Head of caudate nucleus (tissue), 42 donors: ENCODE data around the gene MRPL34.

Experiments used
- DNase-seq, 42 donors: peaks; one replicate each; pipeline versions ENCODE4 v3.0.0 to v3.0.0-alpha.2; 2020 to 2021; ENCODE audit warnings: mixed read lengths in 7 of 42
- intact Hi-C: fragments of 100-400 bp; cut with DNase I; formaldehyde crosslinking; loops from one replicate; pipeline ENCODE4 v1.15.0; 2022

MRPL34 gene

DNA sequence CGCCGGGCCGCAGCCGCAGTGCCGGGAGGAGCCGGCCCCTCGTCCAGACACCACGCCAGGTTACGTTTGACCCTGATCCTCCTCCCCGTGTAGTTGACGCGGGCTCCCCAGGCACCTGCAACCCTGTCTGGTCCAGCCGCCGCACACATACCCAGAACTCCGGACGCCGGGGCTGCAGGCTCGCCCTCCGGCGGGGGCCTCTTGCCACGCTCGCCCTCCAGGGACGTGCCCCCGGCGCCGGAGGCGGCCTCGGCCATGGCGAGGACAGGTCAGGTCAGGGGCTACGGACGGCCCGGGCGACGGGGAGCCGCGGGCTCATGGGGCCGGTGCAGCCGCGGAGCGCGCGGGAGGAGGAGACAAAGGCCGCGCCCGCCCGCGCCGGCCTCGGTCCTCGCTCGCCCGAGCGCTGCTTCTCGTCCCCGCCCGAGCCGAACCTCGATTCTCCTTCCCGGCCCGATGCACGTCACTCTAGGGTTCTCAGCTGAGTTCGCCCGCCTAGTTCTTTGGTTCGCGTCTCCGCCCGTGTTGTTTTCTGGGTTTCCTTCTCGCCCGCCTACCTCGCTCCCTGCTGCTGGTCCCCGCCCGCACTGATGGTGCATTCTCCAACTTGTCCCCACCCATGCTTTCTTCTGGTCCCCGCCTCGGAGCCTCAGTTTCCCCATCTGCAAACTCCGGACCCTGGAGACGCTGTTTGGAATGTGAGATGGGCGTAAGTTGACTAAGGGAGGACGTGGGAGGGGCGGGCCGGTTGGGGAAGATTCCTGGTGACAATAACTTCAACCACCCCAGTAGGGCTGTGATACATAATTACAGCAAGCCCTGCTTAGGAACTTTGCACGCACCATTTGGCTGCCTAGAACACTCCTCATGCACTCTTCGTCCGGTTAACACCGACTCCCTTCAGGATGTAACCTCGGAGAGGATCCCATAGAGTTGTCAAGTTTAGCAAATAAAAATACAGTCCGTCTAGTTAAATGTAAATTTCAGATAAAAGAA is 29.0 kb downstream of the MRPL34 start, which contains the start of gene ANO8:
Gene ANO8 (minus strand): TSS at position 442 of the 996 bp plus-strand sequence. CDS start 185 bp downstream, at position 257.
- peak; percentile 91 to 100 (median 98) for DNase-seq
- intact Hi-C loops: no loop called here

DNA sequence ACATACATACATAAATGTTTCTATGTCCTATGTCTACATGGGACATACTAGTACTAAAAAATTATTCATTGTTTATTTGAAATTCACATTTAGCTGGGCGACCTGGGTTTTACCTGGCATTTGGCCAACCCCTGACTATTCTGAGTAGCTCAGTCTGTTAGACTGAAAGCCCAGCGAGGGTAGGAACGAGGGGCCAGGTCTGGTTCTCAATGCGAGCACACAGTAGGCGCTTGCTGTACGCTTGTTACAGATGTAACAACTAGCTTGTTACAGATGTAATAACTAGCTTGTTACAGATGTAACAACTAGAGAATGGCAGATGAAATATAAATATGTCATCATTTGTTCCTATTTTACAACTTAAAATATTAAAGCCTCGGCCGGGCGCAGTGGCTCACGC is 29.9 kb downstream of the MRPL34 start:
- peak in 1 of 42 donors; percentile 53 for DNase-seq

DNA sequence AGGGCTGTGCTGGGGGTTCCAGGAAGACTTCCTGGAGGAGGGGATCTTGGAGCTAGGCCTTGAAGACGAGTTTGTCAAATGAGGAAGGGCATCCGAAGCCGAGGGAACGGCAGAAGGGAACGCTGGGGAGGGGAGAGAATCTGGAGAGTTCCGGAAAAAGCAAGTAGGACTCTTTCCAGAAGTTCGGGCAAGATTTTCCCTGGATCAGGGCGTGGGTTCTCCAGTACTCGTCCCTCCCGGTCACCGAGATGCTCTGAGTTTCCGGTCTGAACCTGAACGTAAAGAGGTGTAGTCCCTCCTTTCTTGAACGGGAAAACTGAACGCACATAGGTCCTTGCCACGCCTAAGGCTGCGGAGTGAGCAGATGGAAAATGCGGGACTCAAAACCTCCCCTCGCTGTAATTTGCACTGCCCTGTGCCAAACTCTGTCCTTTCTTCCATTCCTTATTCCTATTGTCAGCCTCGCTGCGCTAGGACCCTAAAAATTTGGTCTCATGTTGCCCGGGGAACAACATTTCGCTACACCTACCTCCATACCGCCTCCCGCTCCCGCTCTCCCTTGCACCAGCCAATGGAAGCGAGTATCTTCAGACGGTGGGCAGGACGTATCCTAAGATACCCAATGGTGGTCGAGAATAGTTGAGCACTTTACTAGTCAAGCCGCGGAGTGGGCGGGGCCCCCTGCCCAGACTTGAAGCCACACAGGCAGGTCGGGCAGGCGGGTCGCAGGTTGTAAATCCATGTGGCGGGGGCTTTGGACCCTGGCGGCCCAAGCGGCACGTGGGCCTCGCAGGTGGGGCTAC is 31.4 kb downstream of the MRPL34 start, which contains the start of gene GTPBP3:
Gene GTPBP3 (plus strand): TSS at position 682 of the 803 bp plus-strand sequence. CDS start 59 bp downstream, at position 741.
- intact Hi-C loops: no loop called here

More for the DNA sequence above, 29.9 kb downstream of the MRPL34 start:
- intact Hi-C loops: no loop called here

DNA sequence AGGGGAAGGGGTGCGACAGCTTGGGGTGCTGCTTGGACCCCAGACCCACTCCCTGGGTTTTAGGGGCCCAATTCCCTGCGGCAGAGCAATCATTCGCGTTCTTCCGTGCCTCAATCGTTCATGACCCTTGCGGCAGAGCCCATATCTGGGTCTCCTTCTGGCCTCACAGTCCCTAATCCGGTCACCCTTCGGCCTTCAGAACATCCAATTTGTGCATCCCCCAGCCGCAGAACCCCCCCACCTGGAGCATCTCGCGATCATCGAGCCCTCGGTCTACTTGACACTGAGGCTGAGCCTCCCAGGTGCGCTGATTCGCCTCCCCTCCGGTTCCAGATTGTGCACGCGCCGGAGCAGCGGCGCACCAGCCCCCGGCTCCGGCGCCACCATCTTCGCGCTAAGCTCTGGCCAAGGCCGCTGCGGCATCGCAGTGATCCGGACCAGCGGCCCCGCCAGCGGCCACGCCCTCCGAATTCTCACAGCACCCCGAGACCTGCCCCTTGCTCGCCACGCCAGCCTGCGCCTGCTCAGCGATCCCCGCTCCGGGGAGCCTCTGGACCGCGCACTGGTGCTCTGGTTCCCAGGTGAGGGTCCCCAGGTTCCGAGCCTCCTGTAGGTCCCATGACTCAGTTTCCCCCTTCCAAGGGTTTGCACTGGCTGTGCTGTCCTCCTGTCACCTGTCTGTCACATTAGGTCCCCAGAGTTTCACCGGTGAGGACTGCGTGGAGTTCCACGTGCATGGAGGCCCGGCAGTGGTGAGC is 32.2 kb downstream of the MRPL34 start:
- peak in 15 of 42 donors; percentile 16 to 49 (median 34) for DNase-seq
- intact Hi-C loops: no loop called here

More for the DNA sequence above, 31.4 kb downstream of the MRPL34 start, which contains the start of gene GTPBP3:
- peak; percentile 91 to 100 (median 98) for DNase-seq

DNA sequence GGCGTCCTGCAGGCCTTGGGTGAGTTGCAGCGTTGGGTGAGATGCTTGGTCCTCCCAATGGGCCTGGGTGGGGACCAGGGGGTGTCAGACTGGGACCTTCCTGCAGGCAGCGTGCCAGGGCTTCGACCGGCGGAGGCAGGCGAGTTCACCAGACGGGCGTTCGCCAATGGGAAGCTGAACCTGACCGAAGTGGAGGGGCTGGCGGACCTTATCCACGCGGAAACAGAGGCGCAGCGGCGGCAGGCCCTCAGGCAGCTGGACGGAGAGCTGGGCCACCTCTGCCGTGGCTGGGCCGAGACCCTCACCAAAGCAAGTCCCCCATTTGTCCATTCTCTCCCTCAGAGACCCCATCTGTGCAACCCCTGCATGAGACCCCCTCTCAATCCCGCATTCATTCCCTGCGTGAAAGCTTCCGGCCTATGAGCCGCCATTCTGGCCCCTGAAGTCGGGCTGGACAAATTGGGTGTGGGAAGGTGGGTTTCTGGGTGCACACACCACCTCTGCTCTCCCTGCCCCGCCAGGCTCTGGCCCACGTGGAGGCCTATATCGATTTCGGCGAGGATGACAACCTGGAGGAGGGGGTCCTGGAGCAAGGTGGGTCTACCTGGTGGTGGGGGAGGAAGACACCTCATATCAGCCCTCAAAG is 32.9 kb downstream of the MRPL34 start:
- intact Hi-C loops: no loop called here
- no peak for DNase-seq

DNA sequence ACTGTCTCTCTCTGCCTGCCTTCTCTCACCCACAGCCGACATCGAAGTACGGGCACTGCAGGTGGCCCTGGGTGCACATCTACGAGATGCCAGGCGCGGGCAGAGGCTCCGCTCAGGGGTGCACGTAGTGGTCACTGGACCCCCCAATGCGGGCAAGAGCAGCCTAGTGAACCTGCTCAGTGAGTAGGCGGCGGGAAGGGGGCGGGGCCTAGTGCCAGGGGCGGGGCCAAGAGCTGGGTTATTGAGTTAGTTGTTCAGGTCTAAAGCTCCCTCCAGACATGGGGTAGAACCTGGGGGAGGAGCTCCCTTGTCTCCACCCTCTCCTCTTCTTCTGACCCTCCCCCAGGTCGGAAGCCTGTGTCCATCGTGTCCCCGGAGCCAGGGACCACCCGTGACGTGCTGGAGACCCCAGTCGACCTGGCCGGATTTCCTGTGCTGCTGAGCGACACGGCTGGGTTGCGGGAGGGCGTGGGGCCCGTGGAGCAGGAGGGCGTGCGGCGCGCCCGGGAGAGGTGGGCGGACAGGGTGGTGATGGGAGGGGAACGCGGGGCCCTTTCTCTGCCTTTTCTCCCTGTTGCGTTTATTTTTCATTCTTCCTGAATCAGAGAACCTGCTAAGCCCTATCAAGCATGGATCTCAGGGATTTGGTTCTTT is 33.5 kb downstream of the MRPL34 start:
- DNase-seq: peak in 22 of 42 donors; percentile 28 to 71 (median 56)
- intact Hi-C loops: no loop called here

DNA sequence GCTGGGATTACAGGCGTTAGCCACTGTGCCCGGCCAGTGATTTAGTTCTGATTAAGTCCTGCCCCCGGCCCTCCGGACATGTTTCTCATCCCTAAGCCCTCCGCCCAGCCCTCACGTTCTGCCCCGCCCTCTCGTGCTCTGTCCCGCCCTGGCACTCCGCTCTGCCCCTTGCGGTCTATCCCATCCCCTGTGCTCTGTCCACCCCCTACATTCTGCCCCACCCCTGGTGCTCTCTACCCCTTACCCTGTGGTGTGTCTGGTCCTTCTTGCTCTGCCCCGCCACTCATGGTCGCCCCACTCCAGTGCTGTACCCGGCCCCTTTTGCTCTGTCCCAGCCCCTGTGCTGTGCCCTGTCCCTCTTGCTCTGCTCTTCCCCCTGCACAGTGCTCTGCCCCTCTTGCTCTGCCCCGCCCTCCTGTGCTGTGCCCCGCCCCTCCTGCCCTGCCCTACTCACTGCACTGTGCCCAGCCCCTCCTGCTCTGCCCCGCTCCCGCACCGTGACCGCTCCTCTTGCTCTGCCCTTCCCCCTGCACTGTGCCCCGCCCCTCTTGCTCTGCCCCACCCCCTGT is 34.7 kb downstream of the MRPL34 start:
- DNase-seq: no peak
- intact Hi-C loops: no loop called here

DNA sequence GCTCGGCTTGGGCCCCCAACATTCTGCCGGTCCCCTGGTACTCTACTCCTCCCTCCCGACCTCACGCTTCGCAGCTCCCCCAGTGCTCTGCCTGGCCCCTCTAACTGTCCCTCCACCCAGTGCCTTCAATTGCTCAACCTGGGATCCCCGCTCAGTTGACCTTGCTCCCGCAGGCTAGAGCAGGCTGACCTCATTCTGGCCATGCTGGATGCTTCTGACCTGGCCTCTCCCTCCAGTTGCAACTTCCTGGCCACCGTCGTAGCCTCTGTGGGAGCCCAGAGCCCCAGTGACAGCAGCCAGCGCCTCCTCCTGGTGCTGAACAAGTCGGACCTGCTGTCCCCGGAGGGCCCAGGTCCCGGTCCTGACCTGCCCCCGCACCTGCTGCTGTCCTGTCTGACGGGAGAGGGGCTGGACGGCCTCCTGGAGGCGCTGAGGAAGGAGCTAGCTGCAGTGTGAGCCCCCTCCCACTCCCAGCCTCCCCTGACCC is 35.2 kb downstream of the MRPL34 start:
- DNase-seq: no peak
- intact Hi-C loops: no loop called here

DNA sequence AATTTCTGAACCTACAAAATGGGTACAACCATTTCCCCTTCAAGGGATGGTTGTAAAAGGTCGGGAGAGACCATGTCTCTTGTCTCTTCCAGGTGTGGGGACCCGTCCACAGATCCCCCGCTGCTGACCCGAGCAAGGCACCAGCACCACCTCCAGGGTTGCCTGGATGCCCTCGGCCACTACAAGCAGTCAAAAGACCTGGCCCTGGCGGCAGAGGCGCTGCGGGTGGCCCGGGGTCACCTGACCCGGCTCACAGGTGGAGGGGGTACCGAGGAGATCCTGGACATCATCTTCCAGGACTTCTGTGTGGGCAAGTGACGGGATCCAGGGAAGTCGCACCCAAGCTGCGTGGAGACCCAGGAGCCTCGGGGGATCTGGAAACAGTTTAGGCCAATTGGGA is 35.7 kb downstream of the MRPL34 start:
- no peak for DNase-seq
- intact Hi-C loops: no loop called here

DNA sequence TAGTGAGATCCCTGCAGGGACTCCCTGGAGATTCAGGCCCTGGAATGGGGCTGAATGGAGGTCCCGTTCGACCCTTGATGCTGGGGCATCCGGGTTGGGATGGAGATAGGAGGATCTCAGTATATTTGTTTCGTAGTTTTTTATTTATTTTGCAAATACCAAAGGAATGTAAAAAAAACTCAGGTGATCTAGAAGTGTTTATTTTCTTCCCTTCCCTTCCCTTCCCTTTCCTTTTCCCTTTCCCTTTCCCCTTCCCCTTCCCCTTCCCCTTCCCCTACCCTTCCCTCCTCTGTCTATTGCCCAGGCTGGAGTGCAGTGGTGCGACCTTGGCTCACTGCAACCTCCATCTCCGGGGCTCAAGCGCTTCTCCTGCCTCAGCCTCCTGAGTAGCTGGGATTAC is 36.2 kb downstream of the MRPL34 start:
- intact Hi-C loops: no loop called here
- DNase-seq: no peak

DNA sequence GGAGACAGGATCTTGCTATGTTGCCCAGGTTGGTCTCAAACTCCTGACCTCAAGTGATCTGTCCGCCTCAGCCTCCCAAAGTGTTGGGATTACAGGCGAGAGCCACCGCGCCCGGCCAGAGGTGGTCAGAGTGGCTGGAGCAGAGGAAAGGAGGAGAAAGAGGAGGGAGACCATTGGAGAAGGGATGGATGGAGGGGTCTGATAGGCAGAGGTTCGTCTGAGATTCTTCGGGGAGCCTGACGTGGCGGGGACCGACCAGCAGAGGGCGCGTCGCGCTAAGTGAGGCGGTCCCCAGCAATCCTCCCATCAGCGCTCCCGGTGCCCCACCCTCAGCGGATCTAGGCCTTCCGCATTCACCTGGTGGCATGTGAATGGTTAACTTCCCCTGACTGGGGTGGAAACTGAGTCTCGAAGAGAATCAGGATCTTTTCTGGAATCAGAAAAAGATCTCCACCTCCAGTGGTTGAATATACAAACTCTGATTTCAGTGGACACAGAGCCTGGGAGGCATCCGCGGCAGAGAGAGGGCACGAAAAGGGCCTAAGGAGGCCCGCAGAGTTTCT is 40.5 kb downstream of the MRPL34 start:
- intact Hi-C loops: loop anchor here (5.0 kb wide), 1 partner anchor 41 kb away; no protein-coding TSS in a partner anchor

DNA sequence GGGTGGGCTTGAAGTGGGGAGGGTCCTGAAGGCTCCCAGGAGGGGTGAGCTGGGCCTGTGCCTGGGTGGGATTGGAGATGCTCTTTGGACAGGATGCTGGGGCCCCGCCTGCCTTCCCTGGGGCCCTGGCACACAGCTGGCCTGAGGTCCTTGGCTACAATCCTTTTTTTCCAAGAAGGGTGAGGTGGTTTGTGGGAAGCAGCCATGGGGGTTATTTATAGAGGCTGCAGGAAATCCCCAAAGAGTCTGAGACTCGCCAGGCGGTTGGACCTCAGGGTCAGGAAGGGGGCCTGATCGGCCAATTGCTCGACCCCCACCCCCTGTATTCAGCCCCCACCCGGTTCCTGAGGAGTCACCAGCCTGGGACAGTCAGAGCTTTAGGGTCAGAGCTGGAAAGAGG is 41.7 kb downstream of the MRPL34 start:
- DNase-seq: no peak
- intact Hi-C loops: loop anchor here (5.0 kb wide), 1 partner anchor 40 kb away; no protein-coding TSS in a partner anchor

More for the DNA sequence above, 40.5 kb downstream of the MRPL34 start:
- DNase-seq: peak; percentile 53 to 91 (median 80)

DNA sequence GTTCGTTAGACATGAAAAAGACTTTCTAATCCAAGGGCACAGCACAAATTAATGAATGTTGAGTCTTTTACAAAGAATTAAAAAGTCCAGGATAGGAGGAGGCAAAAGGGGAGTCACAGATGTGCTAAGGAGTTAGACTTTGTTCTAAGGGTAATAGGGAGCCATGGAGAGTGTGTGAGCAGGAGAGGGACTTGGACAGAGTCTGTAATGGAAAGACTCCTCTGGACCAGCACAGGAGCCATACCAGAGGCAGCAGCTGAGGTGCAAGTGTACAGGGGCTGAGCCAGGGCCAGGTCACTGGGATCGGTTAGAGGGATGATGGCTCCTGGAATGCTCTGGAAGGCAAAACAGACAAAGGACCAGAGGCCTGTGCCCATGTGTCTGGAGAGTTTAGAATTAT is 42.2 kb downstream of the MRPL34 start:
- no peak for DNase-seq
- intact Hi-C loops: loop anchor here (5.0 kb wide), 1 partner anchor 39 kb away; no protein-coding TSS in a partner anchor

DNA sequence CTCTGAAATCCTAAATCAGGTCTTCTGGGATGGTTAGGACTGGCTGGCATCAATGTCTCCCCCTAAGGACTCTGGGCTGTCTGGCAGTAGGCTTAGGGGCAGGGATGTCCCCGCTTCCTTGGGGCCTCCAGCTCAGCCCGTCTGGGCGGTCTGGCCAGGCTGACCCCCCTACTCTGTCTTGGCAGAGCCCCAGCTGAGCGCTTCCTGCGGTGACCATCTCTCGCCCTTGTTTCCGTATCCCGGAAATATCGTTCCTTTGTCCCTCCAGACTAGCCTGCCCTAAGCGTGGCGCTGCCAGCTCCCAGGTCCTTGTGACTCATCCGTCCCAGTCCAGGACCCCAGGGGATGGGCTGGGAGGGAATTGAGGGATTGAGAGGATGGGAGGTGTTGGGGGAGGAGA is 43.0 kb downstream of the MRPL34 start:
- DNase-seq: peak in 5 of 42 donors; percentile 17 to 66 (median 18)

DNA sequence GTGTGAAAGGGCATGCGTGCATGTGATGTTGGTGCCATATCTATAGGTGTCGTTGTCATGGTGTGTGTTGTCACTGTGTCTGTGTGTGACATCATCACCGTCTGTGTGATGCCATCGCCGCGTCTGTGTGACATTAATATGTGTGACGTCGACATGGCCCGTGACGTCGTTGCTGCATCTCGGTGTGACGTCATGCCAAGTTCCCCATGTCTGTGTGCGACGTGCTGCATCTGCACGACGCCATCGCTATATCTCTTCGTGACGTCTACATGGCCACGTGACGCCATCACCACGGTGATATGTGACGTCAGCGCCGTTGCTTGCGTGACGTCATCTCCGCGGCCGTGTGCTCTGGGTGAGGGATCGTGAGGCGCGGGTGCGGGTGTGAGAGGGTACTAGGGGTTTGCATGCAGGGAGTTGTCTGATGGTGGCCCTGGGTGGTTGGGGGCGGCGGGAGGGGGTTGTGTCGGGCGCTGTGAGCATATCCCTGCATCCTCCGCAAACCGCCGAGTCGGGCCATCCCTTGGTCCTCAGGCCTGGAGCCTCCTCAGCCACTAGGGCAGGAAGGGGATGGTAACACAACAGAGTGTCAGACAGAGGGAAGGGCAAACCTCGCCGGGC is 46.3 kb downstream of the MRPL34 start:
- intact Hi-C loops: no loop called here
- DNase-seq: no peak

More for the DNA sequence above, 43.0 kb downstream of the MRPL34 start:
- intact Hi-C loops: loop anchor here (5.0 kb wide), 1 partner anchor 39 kb away; no protein-coding TSS in a partner anchor

DNA sequence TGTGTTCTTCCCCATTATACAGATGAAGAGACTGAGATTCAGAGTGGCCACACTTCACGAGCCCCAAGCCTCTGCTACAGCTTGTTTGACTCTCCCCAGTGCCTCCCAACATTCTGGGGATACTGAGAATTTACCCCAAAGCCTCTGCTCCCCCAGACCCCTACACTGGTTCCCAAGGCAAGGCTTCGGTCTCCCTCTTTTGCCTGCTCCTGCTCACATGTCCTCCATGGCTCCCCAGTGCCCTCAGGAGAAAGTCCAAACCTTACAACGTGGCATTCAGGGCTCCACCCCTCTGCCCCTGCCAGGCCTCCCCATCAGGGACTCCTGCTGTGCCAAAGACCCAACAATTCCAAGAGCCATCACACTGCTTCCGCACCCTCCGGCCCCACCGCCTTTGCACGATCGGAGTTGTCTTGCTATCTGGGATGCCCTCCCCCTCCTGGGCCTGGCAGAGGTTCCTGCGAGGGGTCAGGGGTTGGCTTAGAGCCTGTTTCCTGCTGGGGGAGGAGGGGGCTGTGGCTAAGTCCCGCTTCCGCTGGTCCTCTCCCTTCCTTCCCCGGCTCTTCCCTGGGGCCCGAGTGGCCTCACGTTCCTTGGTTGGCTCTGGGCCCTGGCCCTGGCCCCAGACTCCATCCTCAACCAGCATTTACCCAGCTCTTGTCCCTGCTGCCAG is 47.1 kb downstream of the MRPL34 start:
- no peak for DNase-seq
- intact Hi-C loops: no loop called here
